Measurements from ENCODE around the gene TMEM52. TPM values are rescaled to one million over a fixed set of nuclear protein-coding genes. Genes with fewer than 3 reads are reported as not detected.

TMEM52 gene
- total RNA-seq, 1 experiment from 2014 or later = 9.6 TPM

GRCh38 chr1:1895060-1895418 lies 24.0 kb downstream of the TMEM52 start:
- Histone ChIP-seq H4K5ac (ENCODE audit: insufficient read length, low read depth, low read length) (no peak overlapping the region), H3K4me2 (ENCODE audit: insufficient read depth, insufficient read length, low read length) (no peak overlapping the region), H4K20me1 (ENCODE audit: control insufficient read depth, insufficient read depth, insufficient read length) (no peaks in the 10 kb centered on the region), H2BK20ac (ENCODE audit: low read depth, low read length, poor library complexity, severe bottlenecking) (no peak overlapping the region), H2AFZ (ENCODE audit: low read length) (no peak overlapping the region), H4K91ac (ENCODE audit: insufficient read length, low read depth, low read length) (no peak overlapping the region), H3K14ac (ENCODE audit: insufficient read depth, low read length) (no peak overlapping the region), H2BK12ac (ENCODE audit: insufficient read length, low read depth, low read length) (no peak overlapping the region), H4K8ac (replicated peaks; ENCODE audit: insufficient read length, low read depth, low read length) (no peak overlapping the region), H2AK5ac (ENCODE audit: insufficient read length, low read length) (no peak overlapping the region), H3T11ph (ENCODE audit: low read length) (no peak overlapping the region), H3K9me3 (ENCODE audit: control insufficient read depth, low read depth, low read length) (no peaks in the 10 kb centered on the region), H3K27me3 (ENCODE audit: insufficient read depth, low read length) (no peaks in the 10 kb centered on the region; the same call in none of the 2 replicates), H3K27ac (ENCODE audit: insufficient read length, low read depth, low read length) (no peak overlapping the region), H3K18ac (ENCODE audit: insufficient read length, low read depth, low read length) (no peak overlapping the region), H3K23ac (ENCODE audit: insufficient read length, low read depth, low read length) (no peak overlapping the region), H3K23me2 (ENCODE audit: insufficient read length, low read depth, low read length, poor library complexity, severe bottlenecking) (peaks cover 6% of the 10 kb centered on the region), H2BK15ac (ENCODE audit: low read depth, low read length) (no peak overlapping the region), H3K9ac (ENCODE audit: extremely low read depth, insufficient read length, low read length) (no peak overlapping the region), H3K56ac (ENCODE audit: insufficient read length, low read depth, low read length) (no peak overlapping the region), H3K4me1 (ENCODE audit: insufficient read depth, low read length) (peaks cover 5% of the 10 kb centered on the region; the same call in 1 of the 2 replicates), H3K4ac (ENCODE audit: low read depth, low read length) (no peak overlapping the region), H3K79me1 (ENCODE audit: insufficient read depth, low read depth, low read length, poor library complexity, severe bottlenecking) (no peaks in the 10 kb centered on the region), H2BK5ac (ENCODE audit: insufficient read length, low read length) (no peak overlapping the region), H2BK120ac (ENCODE audit: low read depth, low read length, poor library complexity, severe bottlenecking) (no peak overlapping the region), H3K79me2 (ENCODE audit: insufficient read depth, low read length) (no peaks in the 10 kb centered on the region; the same call in 1 of the 2 replicates)
- Mint-ChIP-seq H3K27me3 (ENCODE audit: low read depth) (peaks cover 8% of the 10 kb centered on the region), H3K4me3 (no peak overlapping the region; a peak in 1 of 5 replicates), H3K27ac (peak overlapping the region in 2 of 3 experiments; percentile 62 to 80; a peak in 3 of 7 replicates), H3K9me3 (no peaks in the 10 kb centered on the region; a peak in 1 of 5 replicates), H3K4me1 (peaks cover 29 to 36% of the 10 kb centered on the region in 2 experiments), H3K36me3 (ENCODE audit: insufficient read depth in 1 of 3, low read depth in 3 of 3) (no peaks in the 10 kb centered on the region; a peak in 1 of 7 replicates)
- TF ChIP-seq, protein P1, sequence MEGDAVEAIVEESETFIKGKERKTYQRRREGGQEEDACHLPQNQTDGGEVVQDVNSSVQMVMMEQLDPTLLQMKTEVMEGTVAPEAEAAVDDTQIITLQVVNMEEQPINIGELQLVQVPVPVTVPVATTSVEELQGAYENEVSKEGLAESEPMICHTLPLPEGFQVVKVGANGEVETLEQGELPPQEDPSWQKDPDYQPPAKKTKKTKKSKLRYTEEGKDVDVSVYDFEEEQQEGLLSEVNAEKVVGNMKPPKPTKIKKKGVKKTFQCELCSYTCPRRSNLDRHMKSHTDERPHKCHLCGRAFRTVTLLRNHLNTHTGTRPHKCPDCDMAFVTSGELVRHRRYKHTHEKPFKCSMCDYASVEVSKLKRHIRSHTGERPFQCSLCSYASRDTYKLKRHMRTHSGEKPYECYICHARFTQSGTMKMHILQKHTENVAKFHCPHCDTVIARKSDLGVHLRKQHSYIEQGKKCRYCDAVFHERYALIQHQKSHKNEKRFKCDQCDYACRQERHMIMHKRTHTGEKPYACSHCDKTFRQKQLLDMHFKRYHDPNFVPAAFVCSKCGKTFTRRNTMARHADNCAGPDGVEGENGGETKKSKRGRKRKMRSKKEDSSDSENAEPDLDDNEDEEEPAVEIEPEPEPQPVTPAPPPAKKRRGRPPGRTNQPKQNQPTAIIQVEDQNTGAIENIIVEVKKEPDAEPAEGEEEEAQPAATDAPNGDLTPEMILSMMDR (conservative IDR thresholded peaks at IDR 0.05) = no peak
- WGBS (ENCODE audit: extremely low coverage, insufficient read length, low lambda C conversion rate) = no CpG with 5 or more reads among the region's 10 CpGs
- DNase-seq = no peak

Data from H9 (cell line).